Stimulated activated naive CD4-positive, alpha-beta T cell (primary cell): Measurements from ENCODE around the gene POLR1E.

ENCODE experiments used
- DNase-seq, 6 experiments: peaks; one replicate each; lab custom pipeline; 2025; lab: John Stamatoyannopoulos, UW

The POLR1E gene, protein sequence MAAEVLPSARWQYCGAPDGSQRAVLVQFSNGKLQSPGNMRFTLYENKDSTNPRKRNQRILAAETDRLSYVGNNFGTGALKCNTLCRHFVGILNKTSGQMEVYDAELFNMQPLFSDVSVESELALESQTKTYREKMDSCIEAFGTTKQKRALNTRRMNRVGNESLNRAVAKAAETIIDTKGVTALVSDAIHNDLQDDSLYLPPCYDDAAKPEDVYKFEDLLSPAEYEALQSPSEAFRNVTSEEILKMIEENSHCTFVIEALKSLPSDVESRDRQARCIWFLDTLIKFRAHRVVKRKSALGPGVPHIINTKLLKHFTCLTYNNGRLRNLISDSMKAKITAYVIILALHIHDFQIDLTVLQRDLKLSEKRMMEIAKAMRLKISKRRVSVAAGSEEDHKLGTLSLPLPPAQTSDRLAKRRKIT

GRCh38 chr9:37485389-37486255 is at the start of gene POLR1E:
POLR1E (plus strand) TSS chr9:37485948; CDS start chr9:37486048, 100 bp downstream.
- DNase-seq = peak; percentile 92 to 97 (median 94)

- DNase-seq = no peak
These were observed 49.2 kb upstream of the POLR1E start for GRCh38 chr9:37436540-37436939.

DNA sequence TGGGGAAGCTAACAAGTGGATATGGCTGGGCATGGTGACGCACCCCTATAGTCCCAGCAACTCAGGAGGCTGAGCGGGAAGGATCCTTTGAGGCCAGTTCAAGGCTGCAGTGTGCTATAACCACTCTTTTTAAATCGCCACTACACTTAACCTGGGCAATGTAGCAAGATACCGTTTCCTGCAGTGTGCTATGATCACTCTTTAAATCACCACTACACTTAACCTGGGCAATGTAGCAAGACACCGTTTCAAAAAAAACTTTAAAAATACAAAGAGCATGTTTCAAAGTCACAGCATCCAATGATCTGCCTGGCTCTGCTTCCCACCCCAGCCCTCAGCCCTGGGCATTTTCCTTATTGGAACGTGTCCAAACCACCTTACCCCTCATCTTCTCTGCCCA is 48.7 kb upstream of the POLR1E start:
- no peak for DNase-seq

- no peak for DNase-seq
These were observed 48.1 kb upstream of the POLR1E start for GRCh38 chr9:37437621-37438020.

DNA sequence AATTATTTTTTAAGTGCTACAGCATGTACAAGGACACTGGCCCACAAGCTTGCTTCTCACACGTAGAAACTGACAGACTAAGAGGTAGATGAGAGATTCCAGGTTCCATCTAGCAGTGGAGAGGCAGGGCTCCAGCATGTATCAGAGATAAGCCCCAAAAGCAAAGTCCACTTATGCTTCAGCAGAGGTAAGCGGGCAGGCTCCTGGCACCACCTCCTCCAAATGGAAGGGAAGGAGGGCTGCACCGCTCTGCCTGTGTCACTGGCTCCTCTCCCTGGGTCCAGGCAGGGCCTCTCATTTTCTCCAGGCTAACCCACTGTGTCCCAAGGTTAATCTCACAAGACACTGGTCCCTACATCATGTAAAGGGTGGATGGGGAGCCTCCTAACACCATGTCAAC is 47.4 kb upstream of the POLR1E start:
- DNase-seq = no peak

- DNase-seq = no peak
These were observed 43.9 kb upstream of the POLR1E start for GRCh38 chr9:37441776-37442370.

- no peak for DNase-seq
These were observed 43.2 kb upstream of the POLR1E start for GRCh38 chr9:37442556-37442955.

DNA sequence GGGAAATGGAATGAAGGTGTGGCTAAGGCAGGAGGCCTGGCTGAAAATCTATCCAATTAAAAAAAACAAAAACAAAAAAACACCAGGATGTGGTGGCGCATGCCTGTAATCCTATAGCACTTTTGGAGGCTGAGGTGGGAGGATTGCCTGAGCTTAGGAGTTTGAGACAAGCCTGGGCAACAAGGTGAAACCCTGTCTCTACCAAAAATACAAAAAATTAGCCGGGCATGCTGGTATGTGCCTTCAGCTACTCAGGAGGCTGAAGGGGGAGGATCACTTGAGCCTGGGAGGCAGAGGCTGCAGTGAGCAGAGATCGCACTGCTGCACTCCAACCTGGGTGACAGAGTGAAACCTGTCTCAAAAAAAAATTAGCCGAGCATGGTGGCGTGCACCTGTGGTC is 42.2 kb upstream of the POLR1E start:
- no peak for DNase-seq

- no peak for DNase-seq
These were observed 40.9 kb upstream of the POLR1E start for GRCh38 chr9:37444890-37445289.

DNA sequence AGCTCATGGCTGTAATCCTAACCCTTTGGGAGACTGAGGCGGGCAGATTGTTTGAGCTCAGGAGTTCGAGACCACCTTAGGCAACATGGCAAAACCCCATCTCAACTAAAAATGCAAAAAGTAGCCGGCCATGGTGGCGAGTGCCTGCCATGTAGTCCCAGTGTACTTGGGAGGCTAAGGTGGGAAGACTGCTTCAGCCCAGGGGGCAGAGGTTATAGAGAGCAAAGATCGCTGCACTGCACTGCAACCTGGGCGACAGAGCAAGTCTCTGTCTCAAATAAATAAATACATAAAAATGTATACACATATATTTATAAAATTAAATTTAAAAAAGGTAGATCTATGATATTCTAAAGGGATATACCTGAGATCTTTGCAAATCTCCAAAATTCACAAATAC is 39.9 kb upstream of the POLR1E start:
- no peak for DNase-seq

- no peak for DNase-seq
These were observed 39.3 kb upstream of the POLR1E start for GRCh38 chr9:37446401-37446800.

- no peak for DNase-seq
These were observed 38.6 kb upstream of the POLR1E start for GRCh38 chr9:37447111-37447510.

- DNase-seq = no peak
These were observed 35.7 kb upstream of the POLR1E start for GRCh38 chr9:37449862-37450632.

DNA sequence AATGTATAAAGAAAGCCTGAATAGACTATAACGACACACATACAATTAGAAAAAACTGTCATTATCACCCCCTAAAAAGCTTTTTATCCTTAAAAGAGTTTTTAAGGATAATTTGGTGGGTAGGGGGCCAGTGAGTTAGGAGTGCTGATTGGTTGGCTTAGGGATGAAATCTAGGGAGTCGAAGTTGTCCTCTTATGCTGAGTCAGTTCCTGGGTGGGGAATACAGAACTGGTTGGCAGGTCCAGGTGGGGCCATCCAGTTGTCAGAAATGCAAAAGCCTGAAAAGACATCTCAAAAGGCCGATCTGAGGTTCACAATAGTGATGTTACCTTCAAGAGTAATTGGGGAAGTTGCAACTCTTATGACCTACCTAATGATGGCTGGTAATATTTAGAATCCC is 34.1 kb upstream of the POLR1E start:
- no peak for DNase-seq

- DNase-seq = no peak
These were observed 33.1 kb upstream of the POLR1E start for GRCh38 chr9:37452611-37453010.

GRCh38 chr9:37453827-37454226 is 31.9 kb upstream of the POLR1E start:
- DNase-seq = no peak

GRCh38 chr9:37454238-37454637 is 31.5 kb upstream of the POLR1E start:
- DNase-seq = no peak

- DNase-seq = no peak
These were observed 29.7 kb upstream of the POLR1E start for GRCh38 chr9:37455884-37456647.

DNA sequence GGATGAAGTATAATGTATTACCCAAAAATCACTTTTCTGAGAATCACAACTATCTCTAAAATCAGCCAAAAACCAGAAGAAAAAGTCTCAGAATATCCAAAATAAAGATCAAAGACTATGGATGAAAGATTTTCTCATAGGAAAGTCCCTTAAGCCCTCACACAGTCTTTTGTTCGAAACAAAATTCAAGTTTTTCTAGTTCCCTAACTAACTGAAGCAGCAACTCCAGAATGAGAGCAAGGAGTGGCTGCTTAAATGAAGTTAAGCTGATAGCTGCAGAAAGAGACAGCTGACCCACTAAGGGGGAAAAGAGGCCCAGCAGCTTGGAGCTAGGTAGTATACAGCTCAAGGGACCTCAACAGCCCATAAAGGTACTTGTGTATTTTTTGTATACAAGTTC is 28.9 kb upstream of the POLR1E start:
- DNase-seq = no peak

- DNase-seq = no peak
These were observed 21.7 kb upstream of the POLR1E start for GRCh38 chr9:37464006-37464405.
